Thoracic aorta (tissue), 2 donors: ENCODE measurements around the gene RENBP. TPM values are rescaled to one million over a fixed set of nuclear protein-coding genes. Genes with fewer than 3 reads are reported as not detected.

ENCODE experiments used
- ATAC-seq: fragments of 150-250 bp; one replicate; pipeline ENCODE4 v1.8.0; 2017; ENCODE audit warnings: low read depth; ENCODE audit not compliant: insufficient number of reproducible peaks, low FRiP score
- DNase-seq: peaks from one replicate; pipeline ENCODE4 v3.0.0-alpha.2; 2020; ENCODE audit warnings: low spot score
- H3K27ac ChIP-seq, 2 donors: fragments of 200-600 bp; sonication (generic); 1 replicate in 1 of 2; 2 replicates in 1 of 2; pipeline ENCODE4 v1.5.1; 2016; ENCODE audit warnings: mild to moderate bottlenecking in 2 of 2, moderate library complexity in 2 of 2
- H3K27me3 ChIP-seq: fragments of 200-600 bp; sonication (generic); replicated peaks from 2 replicates; pipeline ENCODE4 v1.6.0; 2016; ENCODE audit warnings: mild to moderate bottlenecking; ENCODE audit not compliant: insufficient read depth
- H3K36me3 ChIP-seq: fragments of 200-600 bp; sonication (generic); one replicate; pipeline ENCODE4 v1.5.1; 2016
- H3K4me1 ChIP-seq, 2 donors: fragments of 200-600 bp; sonication (generic); 1 replicate in 1 of 2; 2 replicates in 1 of 2; pipeline versions ENCODE4 v1.5.1 to v1.6.0; 2016; ENCODE audit warnings: low read depth in 2 of 2, mild to moderate bottlenecking in 1 of 2; ENCODE audit not compliant: control insufficient read depth in 1 of 2
- H3K4me3 ChIP-seq: fragments of 200-600 bp; sonication (generic); 2 replicates; pipeline ENCODE4 v1.5.1; 2016; ENCODE audit warnings: mild to moderate bottlenecking
- H3K9me3 ChIP-seq: fragments of 200-600 bp; sonication (generic); 2 replicates; pipeline ENCODE4 v1.5.1; 2016
- CTCF ChIP-seq: fragments of 200-600 bp; sonication (generic); IDR thresholded peaks from one replicate; pipeline ENCODE4 v1.5.1; 2019; ENCODE audit warnings: antibody characterized with exemption
- total RNA-seq, 2 donors: library from RNA; depleted of rRNA; stranded (reverse); fragments of >200 nt; gene quantifications; one replicate each; pipeline versions ENCODE4 v1.1.0 to v1.2.3, GENCODE V29; 2016

The RENBP gene
- total RNA-seq, 2 donors from 2014 or later: 11.2 to 21.4 TPM

DNA sequence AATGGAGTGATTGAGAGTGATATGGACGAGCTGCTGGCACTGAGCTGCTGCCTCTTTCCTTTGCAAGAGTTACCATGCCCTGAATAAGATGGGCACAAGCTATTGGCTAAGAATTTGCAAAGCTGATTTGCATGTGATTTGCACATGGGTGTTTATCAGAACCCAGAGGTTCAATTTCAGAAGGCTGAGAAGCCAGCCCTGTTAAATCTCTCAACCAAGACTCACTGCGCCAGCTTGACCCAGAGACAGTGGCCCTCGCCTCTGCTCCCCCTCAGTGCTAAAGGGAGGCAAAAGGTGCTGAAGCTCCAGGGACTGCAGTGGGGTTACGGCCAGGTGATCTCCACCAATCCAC, 19.1 kb downstream of the RENBP start:
- H3K27me3 ChIP-seq: no peaks in the 10 kb centered on the region
- ATAC-seq: no peak
- H3K27ac ChIP-seq: peak overlapping the region in 1 of 2 donors; percentile 30
- no peak for DNase-seq
- no peaks in the 10 kb centered on the region for H3K36me3 ChIP-seq
- peaks cover 0 to 10% of the 10 kb centered on the region in 2 donors for H3K4me1 ChIP-seq
- H3K9me3 ChIP-seq: no peaks in the 10 kb centered on the region
- TF ChIP-seq CTCF: no peak
- peak overlapping the region; percentile 53 for H3K4me3 ChIP-seq

DNA sequence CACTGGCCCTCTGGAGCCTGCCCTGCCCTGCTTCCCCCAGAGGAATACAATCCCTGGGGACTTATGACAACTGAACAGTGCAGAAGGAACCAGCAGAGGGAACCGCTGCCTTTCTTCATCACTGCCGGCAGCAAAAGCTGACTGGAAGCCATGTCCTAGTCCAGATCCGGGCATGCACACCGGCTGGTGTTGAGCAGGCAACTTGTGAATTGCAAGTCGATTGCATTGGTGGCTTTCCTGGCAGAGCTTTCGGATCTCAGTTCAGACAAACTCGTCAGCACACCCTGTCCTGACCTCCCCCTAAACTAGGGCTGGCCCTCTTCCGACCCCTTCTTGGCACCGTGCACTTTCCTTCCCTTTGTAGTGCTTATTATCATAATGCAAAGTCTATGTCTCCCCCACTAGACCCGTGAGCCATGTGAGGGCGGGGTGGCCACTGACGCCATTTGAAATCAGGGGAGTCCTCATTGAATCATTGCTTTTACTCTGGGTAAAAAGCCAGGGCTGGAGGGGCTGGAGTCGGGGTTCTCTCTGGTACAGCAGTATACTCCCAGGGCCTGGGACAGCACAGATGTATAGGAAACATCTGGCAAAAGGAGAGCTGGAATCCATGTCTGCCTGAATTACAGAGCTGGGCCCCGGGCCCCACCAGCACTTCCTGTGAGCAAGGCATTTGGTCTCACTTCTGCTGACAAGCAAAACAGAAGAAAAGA, 20.1 kb downstream of the RENBP start:
- H3K27ac ChIP-seq: no peak overlapping the region
- H3K4me3 ChIP-seq: peak overlapping the region; percentile 35
- H3K9me3 ChIP-seq: no peaks in the 10 kb centered on the region
- no peaks in the 10 kb centered on the region for H3K27me3 ChIP-seq
- TF ChIP-seq CTCF: no peak
- ATAC-seq (no peak), DNase-seq (no peak)
- H3K36me3 ChIP-seq: no peaks in the 10 kb centered on the region
- peaks cover 0 to 10% of the 10 kb centered on the region in 2 donors for H3K4me1 ChIP-seq

- no peak overlapping the region for H3K4me3 ChIP-seq
- H3K4me1 ChIP-seq: peaks cover 0 to 10% of the 10 kb centered on the region in 2 donors
- DNase-seq: no peak
- no peaks in the 10 kb centered on the region for H3K9me3 ChIP-seq
- no peak overlapping the region for H3K27ac ChIP-seq
- no peaks in the 10 kb centered on the region for H3K36me3 ChIP-seq
- H3K27me3 ChIP-seq: no peaks in the 10 kb centered on the region
- no peak for ATAC-seq
- TF ChIP-seq CTCF: peak; percentile 45
Observed at GRCh38 chrX:153922932-153923857, 21.2 kb downstream of the RENBP start.

DNA sequence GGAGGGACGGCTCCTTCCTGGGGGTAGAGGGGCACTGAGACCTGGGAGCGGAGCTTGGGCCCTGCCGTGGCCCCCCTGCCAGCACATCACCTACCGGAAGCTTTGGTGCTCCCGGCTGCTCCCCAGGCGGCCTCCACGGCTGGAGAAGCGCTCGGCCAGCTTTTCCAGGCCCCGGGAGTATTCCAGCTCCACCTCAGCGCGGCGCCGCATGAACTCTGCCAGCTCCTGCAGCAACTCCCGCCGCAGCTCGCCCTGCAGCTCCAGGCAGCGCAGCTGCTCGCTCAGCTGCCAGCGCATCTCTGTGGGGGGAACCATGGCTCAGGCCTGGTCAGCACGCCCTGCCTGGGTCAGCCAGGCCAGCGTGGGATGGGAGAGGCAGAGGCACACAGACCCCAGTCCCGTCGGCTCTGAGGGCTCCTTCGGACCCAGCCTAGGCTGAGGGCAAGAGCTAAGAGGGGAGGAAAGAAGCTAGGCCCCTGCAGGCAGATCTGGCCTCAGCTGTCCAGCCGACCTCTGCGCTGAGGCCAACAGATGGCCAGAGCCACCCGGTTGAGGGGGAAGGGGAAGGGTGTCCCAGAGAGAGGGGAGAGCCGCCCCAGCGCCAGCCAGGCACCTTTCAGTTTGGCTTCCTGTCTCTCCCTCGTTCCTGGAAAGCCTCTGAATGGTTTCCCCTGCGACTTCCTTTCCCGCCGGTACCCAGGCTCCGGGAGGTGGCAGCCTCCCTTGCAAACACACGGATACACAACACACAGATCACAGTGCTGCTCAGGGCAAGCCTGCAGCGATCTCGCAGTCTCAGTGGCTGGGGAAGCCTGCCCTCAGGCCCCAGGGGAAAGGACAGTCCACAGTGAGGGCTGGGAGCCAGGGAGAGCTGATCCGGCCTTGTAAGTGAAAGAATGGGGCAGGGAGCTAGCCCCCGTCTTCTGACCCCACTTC, 22.7 kb downstream of the RENBP start:
- no peak for ATAC-seq
- H3K4me3 ChIP-seq: no peak overlapping the region
- DNase-seq: no peak
- H3K27me3 ChIP-seq: no peaks in the 10 kb centered on the region
- H3K27ac ChIP-seq: no peak overlapping the region
- H3K9me3 ChIP-seq: no peaks in the 10 kb centered on the region
- no peak for TF ChIP-seq CTCF
- no peaks in the 10 kb centered on the region for H3K36me3 ChIP-seq
- peaks cover 0 to 6% of the 10 kb centered on the region in 2 donors for H3K4me1 ChIP-seq
